RWPE1 (cell line): Measurements from ENCODE around the gene HBB.

Experiments
- CTCF ChIA-PET: fragments of 350-600 bp; sonication (Branson Sonifier 250); formaldehyde crosslinking; extraction: SDS; loops from one replicate; lab custom pipeline; 2021; lab: Yijun Ruan, JAX
- POLR2A ChIA-PET: fragments of 400-600 bp; formaldehyde crosslinking; extraction: SDS; loops from one replicate; lab custom pipeline; 2020; ENCODE audit warnings: antibody characterized with exemption; ENCODE audit not compliant: low non-redundant PET; lab: Yijun Ruan, JAX
- DNase-seq: peaks from one replicate; pipeline ENCODE4 v3.0.0; 2012; ENCODE audit warnings: low spot score
- H3K27ac ChIP-seq: fragments of 450-650 bp; 2 replicates; pipeline ENCODE4 v1.5.1; 2017
- TF ChIP-seq, protein P1 (sequence below): fragments of 450-650 bp; conservative IDR thresholded peaks from 2 replicates; pipeline ENCODE4 v1.5.1; 2017; ENCODE audit warnings: low read depth, mild to moderate bottlenecking

Gene HBB

GRCh38 chr11:5178046-5178837 lies 48.6 kb downstream of the HBB start:
- POLR2A ChIA-PET, result no interaction called here
- CTCF ChIA-PET, result no interaction called here
- TF ChIP-seq, protein P1, sequence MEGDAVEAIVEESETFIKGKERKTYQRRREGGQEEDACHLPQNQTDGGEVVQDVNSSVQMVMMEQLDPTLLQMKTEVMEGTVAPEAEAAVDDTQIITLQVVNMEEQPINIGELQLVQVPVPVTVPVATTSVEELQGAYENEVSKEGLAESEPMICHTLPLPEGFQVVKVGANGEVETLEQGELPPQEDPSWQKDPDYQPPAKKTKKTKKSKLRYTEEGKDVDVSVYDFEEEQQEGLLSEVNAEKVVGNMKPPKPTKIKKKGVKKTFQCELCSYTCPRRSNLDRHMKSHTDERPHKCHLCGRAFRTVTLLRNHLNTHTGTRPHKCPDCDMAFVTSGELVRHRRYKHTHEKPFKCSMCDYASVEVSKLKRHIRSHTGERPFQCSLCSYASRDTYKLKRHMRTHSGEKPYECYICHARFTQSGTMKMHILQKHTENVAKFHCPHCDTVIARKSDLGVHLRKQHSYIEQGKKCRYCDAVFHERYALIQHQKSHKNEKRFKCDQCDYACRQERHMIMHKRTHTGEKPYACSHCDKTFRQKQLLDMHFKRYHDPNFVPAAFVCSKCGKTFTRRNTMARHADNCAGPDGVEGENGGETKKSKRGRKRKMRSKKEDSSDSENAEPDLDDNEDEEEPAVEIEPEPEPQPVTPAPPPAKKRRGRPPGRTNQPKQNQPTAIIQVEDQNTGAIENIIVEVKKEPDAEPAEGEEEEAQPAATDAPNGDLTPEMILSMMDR, result no peak
- no peak overlapping the region for H3K27ac ChIP-seq
- no peak for DNase-seq
